ENCODE results near the gene ACAN.
A peak's percentile ranks its signal among the peaks of the same experiment; 100 is the strongest.

Gene ACAN

GRCh38 chr15:88844749-88845386 lies 41.6 kb downstream of the ACAN start:
- DNase-seq: no peak

GRCh38 chr15:88845616-88846015 lies 42.4 kb downstream of the ACAN start:
- no peak for DNase-seq

GRCh38 chr15:88847144-88847543 lies 43.9 kb downstream of the ACAN start:
- DNase-seq: no peak

DNA sequence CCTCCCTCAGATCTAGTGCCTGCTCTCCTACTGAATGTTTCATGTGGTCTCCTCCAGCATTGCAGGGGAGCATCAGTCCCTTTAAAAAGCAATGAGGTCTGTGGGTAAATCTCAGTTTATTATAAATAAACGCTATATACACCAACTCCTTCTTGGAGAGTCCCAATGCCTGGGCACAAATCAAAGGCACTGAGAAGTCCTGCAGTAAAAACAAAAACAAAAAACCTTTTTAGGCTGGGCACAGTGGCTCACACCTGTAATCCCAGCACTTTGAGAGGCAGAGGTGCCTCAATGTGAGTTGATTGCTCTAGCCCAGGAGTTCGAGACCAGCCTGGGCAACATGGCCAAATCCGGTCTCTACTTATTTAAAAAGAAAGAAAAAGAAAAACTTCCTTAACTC lies 45.0 kb downstream of the ACAN start:
- no peak for DNase-seq

- no peak for DNase-seq
Measured at GRCh38 chr15:88849376-88850072, 46.3 kb downstream of the ACAN start.

- no peak for DNase-seq
Measured at GRCh38 chr15:88852476-88852875, 49.2 kb downstream of the ACAN start.

DNA sequence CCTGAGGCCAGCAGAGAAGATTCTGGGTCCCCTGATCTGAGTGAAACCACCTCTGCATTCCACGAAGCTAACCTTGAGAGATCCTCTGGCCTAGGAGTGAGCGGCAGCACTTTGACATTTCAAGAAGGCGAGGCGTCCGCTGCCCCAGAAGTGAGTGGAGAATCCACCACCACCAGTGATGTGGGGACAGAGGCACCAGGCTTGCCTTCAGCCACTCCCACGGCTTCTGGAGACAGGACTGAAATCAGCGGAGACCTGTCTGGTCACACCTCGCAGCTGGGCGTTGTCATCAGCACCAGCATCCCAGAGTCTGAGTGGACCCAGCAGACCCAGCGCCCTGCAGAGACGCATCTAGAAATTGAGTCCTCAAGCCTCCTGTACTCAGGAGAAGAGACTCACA lies 55.7 kb downstream of the ACAN start:
- no peak for DNase-seq

DNA sequence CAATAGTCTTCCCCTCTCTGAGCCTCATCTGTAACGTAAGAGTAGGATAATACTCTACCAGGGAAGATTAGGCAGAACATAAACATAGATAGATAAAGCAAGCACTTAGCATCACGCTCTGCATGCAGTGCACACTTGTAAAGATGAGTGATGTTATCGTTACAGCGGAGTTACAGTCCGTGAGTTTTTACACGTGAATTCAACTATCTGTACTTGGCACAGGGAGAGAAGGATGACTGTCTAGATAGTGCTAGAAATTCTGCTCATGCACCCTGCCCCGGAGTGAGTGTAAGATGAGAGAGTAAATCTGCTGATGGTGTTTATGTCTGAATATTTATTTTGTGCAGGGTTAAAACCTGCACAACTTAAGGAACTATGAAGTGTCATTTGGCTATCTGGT lies 56.3 kb downstream of the ACAN start:
- no peak for DNase-seq

DNA sequence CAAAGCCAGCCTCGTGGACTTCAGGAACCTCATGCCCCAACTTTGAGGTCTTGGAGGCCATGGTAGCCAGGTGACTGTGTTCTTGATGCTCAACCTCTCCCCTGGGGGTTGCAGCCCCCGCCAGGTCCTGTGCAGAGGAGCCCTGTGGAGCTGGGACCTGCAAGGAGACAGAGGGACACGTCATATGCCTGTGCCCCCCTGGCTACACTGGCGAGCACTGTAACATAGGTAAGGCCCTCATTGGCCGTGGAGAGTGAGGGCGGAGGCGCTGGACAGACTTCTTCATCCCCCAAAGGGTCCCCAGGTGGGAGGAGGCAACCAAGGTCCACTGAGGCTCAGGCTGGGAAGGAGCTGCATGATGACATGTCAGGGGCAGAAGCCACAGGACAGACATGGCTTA lies 57.0 kb downstream of the ACAN start:
- DNase-seq: no peak

DNA sequence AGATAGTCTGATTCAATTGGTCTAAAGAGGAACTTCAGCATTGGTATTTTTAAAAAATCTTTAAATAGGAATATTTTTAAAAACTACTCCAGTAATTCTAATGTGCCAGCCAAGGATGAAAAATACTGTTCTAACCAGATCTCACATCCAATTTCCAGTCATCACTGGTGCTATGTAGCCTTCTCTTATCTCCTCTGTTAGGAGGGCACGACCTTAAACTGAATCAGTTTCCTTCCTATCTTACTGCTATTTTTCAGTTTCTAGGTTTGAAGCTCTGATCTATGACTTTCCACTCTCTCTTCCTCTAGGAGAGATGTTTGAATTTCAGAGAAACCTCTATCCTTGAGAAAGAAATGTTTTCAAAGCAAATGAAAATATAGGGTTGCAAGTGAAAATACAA lies 60.2 kb downstream of the ACAN start:
- no peak for DNase-seq

GRCh38 chr15:88864861-88865497 lies 61.7 kb downstream of the ACAN start:
- no peak for DNase-seq

DNA sequence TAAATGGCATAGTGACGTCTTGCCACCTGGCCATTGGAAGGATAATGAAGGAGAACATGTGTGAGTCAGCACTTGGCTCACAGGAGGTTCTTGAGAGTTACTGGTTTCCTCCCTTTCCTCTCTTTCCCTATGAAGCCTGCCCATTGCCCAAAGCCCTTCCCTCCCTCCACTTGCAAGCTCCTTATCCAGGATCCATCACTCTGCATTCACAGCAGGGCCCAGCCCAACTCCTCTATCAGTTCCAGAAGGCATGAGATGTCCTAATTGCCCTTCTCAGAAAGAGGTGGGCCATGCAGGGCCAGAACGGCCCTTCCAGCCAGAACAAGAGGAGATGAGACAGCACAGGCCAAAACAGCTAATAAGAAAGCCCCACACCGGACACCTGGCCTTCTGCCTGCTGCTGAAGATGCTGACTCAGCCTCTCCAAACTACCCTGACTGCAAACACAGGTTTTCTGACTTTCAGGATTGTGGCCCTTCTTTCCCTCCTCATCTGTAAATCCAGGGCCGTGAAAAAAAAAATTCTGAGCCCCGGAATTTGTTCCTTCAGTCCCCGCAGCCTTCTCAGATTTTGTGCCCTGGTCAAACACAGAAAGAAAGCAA lies 62.4 kb downstream of the ACAN start:
- DNase-seq: no peak

DNA sequence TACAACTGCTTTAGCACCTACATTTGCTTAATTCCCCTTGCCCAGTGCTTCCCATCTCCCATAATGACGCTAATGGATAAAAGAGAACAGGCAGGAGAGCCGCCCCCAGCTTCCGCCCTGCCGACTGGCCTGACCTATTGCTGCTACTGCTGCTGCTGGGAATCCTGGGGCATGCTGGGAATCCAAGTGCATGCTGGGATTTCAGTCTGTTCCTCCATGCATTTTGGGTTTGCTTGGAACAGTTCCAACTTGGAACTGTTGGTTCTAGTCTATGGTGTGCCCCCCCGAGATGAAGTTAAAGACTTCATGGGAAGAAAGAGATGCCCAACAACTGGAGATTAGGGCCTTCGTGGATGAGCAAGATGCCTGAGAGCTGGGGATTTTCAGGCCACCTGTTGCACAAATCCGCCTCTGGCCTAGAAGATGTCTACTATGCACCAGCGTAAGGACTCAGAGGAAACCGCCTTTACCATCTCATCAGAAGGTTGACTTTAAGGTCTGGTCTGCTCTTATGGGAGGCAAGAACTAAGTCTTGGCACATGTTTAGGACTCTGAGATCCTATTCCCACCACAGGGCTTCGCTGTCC lies 63.2 kb downstream of the ACAN start:
- DNase-seq: no peak

DNA sequence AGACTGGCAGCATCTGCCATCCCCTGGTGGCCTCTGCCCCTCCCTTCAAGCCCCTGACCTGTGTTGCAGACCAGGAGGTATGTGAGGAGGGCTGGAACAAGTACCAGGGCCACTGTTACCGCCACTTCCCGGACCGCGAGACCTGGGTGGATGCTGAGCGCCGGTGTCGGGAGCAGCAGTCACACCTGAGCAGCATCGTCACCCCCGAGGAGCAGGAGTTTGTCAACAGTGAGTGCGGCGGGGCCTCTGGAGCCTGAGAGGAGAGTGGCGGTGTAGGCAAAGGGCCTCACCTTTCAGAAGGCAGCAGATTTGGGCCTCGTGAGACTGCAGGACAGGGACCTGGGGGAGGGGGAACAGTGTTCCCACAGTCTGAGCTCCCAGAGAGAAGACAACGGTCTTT lies 68.1 kb downstream of the ACAN start:
- DNase-seq: no peak

DNA sequence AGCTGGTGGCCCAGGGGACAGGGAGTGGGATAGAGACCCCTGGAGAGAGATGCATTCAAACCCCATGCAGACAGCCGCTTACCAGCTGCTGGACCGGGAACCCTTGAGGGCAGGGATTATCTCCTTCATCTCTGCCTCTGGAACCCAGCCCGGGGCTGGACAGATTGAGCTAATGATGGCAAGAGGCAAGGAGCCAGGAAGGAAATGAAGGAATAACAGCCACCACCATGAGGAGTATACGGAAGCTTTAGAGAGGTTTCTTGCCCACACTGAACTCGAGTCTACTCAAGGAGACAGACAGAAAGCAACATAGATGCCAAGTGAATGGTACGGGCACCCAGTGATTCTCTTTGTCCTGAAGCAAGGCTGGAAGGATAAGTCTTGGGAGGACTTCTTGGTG lies 68.9 kb downstream of the ACAN start:
- DNase-seq: no peak

DNA sequence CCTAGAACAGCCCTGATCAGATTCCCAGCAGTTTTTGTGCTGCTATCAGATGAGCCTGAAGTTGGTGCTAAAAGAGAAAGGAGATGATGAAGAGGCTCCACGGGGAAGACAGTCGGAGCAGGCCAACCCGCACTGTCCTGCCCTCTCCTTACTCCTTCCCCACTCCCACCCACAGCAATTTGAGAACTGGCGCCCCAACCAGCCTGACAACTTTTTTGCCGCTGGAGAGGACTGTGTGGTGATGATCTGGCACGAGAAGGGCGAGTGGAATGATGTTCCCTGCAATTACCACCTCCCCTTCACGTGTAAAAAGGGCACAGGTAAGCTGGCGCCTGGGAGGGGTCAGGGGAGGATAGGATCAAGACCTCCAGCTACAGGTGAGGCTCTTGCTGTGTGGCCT lies 69.5 kb downstream of the ACAN start:
- no peak for DNase-seq

DNA sequence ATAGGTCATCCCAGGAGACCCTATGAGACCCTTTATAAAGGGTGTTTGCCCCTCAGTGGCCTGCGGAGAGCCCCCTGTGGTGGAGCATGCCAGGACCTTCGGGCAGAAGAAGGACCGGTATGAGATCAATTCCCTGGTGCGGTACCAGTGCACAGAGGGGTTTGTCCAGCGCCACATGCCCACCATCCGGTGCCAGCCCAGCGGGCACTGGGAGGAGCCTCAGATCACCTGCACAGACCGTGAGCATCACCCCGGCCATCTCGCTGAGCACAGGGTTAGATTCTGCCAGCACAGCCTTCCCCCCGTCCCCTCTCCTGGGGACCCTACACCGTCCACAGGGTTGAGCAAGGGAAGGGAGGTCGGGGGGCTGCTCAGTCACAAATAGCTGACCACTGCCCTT lies 70.5 kb downstream of the ACAN start:
- no peak for DNase-seq

DNA sequence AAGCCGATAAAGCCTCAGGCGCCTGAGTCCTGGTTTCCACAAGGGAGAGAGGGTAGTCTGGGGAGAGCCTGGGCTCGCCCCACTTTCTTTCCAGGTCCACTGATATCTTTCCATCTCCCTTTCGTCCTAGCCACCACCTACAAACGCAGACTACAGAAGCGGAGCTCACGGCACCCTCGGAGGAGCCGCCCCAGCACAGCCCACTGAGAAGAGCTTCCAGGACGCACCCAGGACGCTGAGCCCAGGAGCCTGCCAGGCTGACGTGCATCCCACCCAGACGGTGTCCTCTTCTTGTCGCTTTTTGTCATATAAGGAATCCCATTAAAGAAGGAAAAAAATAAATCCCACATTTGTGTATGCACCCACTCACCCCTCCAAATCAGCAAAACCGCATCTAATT lies 71.0 kb downstream of the ACAN start:
- DNase-seq: no peak

- DNase-seq: no peak
Measured at GRCh38 chr15:88874684-88875083, 71.4 kb downstream of the ACAN start.

DNA sequence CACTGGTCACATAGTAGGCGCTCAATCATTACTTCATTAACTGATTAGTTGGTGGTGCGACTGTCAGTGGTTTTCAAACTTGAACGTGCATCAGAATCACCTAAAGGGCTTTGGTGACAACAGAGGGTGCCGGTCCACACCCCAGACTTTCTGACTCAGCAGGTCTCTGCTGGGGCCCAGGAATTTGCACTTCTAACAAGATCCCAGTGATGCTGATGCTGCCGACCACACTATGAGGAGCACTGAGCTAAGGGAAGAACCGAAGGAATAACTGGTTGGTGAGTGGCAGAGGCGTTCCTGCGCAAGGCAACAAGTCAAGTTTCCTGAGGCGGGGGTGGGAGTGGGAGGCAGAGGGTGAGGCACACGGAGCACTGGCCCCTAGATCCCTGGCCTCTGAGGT lies 73.3 kb downstream of the ACAN start:
- DNase-seq: no peak

DNA sequence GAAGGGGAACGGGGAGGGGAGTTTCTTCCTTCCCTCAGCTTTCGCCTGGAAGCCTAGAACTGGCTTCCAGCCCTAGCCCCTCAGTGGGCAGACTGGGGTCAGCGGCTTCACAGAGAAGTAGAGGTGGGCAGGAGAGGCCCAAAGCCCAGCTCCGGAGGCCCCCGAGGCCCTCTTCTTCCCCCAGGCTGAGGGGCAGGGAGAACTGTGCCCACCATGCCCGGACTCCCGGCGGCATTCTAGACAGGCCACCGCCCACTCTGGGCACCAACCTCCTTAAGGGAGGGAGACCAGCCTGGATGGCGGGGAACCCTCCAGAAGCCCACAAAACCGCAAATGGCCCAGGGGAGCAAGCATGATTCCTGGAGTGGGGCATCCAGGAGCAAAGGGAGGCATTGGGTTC lies 74.2 kb downstream of the ACAN start:
- DNase-seq: no peak

GRCh38 chr15:88877906-88878305 lies 74.7 kb downstream of the ACAN start:
- DNase-seq: no peak

- peak; percentile 40 to 56 for DNase-seq
Measured at GRCh38 chr15:88878720-88879184, 75.5 kb downstream of the ACAN start.
